Stimulated activated CD4-positive, alpha-beta T cell treated with anti-CD3 and anti-CD28 coated beads, Interleukin-4, amount 100 ng/mL, for 1 hour (primary cell): ENCODE data around the gene YPEL1.
"Not testable (repeated sequence)": the region's sequence is repeated elsewhere in the genome, so short reads cannot be mapped to it uniquely, and the experiment has no call there.

Experiments
- DNase-seq: peaks from one replicate; pipeline ENCODE4 v3.0.0-alpha.2; 2020

YPEL1 gene

DNA sequence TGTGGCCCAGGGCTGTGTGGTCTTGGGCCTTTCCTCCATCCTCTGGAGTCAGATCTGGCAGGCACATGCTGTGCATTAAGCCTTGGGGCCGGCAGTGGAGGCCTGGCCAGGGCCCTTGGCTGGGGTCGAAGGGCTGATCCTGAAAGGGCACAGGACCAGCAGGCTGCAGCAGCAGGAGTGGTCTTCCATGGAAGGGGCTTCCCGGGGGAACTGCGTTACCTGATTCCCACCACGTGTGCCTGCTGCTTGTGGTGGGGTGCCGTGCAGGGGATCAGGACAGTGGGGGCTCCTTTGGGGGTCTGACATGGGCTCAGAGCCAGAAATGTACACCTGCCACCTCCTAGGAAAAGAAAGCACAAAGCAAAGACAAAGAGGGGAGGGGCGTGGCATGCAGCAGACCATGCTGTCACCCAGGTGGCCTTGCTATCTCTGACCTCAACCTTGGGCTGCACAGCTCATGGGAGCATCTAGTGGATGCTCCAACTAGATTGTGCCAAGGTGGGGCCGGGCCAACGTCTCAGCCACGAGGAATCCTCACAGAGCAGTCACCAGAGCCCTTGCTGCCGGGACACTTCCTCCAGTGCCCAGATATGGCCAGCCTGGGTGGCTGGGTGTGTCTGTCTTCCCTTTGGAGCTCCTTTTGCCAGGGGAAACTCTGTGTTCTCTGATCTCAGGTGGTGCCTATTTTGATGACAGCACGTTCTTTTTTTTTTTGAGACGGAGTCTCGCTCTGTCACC, 17.9 kb upstream of the YPEL1 start:
- no peak for DNase-seq

DNA sequence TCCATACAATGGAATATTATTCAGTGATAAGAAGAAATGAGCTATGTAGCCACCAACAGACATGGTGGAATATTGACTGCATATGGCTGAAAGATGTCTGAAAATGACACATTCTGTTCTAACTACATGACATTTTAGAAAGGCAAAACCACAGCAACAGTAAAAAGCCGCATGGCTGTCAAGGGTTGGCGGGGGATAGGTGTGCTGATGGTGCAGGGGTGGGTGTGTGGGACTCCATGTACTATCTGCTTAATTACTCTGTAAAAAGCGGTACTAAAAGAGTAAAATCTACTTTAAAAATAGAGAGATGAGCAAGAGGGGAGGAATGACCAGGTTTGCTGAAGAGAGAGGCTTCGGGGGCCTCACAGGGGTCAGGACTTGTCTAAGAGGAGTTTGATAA, 16.7 kb upstream of the YPEL1 start:
- DNase-seq = no peak

DNA sequence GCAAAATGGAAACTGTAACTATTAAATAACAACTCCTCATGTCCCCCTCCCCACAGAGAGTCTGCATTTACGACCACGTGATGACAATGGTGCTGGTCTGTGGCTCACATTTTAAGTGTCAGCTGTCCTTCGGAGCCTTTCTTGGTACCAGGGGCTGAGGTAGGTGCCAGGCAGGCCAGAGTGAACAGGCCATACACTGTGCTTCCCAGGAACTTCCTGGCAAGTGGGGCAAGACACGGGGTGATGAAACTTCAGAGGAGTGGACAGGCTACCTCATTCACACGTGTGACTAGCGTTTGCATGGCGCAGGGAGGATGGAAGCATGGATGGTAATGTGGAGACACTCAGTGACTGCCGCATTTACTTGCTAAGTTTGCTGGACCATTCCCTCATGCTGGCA, 10.4 kb upstream of the YPEL1 start:
- no peak for DNase-seq

DNA sequence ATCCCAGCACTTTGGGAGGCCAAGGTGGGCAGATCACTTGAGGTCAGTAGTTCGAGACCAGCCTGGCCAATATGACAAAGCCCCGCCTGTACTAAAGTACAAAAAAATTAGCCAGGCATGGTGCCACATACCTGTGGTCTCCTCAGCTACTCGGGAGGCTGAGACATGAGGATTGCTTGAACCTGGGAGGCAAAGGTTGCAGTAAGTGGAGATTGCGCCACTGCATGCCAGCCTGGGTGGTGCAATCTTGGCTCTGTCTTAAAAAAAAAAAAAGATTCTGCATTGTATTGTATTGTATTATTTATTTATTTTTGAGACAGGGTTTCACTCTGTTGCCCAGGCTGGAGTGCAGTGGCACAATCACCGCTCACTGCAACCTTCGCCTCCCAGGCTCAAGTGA, 9.3 kb upstream of the YPEL1 start:
- DNase-seq = not testable (repeated sequence)

DNA sequence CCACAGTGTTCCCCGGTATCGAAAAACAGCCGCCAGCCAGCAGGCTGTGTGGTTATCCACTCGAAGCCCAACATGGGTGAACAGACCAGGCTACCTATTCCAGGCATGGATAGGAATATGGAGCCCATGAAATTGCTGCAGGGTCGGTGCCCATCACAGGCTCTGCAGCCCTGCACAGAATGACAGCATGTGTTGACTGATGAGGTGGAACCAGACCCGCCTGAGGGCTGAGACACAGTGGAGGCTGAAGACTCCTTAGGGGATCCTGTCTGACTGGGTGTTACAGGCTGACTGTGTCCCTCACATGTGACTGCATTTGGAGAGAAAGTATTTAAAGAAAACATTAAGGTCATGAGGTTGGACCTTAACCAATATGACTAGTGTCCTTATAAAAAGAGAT, 6.2 kb upstream of the YPEL1 start:
- no peak for DNase-seq

DNA sequence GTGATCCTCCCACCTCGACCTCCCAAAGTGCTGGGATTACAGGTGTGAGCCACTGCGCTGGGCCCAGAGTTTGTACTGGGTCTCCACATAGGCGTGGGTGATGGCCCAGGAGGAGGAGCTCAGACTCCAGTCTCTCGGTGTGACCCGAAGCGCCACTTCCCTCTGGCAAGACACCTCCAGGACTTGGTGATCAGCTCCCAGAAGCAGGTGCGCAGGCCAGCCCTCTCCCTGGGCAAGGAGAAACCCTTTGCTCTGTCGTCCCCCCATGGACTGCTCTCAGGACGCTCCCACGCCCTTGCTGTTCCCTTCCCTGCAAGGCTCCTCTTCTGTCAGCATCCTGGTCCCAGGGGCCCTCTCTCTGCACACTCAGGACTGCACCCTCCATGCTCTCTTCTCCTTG, 5.5 kb upstream of the YPEL1 start:
- no peak for DNase-seq

- DNase-seq = no peak
These were observed 4.3 kb upstream of the YPEL1 start for GRCh38 chr22:21739828-21740377.

GRCh38 chr22:21738966-21739365, 3.4 kb upstream of the YPEL1 start:
- DNase-seq = no peak

GRCh38 chr22:21738081-21738480, 2.5 kb upstream of the YPEL1 start:
- DNase-seq = no peak

DNA sequence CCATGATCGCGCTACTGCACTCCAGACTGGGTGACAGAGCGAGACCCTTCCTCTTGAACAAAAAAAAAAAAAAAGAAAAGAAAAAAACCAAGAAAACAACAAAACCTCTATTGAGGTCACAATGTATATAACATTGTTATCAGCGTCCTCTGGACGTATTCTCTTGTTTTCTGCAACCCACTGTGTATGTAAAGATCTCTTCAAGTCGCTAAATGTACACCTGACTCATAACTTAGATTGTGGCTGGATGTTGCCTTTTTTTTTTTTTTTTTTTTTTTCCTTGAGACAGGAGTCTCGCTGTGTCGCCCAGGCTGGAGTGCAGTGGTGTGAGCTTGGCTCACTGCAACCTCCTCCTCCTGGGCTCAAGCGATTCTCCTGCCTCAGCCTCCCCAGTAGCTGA, 1.4 kb upstream of the YPEL1 start:
- no peak for DNase-seq

- DNase-seq = no peak
These were observed 569 bp upstream of the YPEL1 start for GRCh38 chr22:21736084-21736642.

DNA sequence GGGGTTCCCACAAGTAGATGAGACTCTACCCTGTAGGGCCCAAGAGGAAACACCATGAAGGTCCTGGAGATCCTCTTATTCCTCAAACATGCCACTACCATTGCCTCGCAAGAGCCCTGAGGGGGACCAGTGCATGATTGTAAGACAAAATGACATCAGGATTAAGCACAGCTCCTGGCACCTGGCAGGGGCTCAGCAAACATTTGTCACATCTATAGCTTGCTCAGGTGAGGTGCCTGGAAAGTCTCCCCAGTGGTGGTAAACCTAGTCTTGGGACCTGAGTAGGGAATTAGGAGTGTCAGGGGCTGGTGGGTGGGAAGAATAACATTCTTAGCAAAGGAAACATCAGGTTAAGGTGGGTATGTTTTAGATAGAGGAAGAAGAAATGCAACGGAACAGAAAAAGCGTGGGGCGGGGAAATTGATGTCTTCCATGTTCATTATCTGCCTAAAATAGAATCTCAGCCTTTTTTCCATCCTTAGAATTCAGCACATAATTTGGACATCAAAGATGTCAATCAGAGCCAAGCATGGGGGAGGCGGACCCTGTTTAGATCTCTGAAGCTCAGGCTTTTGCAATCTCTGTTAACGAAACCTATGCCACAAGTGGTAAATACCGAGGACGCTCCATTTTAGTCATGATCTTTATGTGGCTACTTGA, 924 bp downstream of the YPEL1 start:
- DNase-seq = no peak

GRCh38 chr22:21731503-21731902, 4.1 kb downstream of the YPEL1 start:
- no peak for DNase-seq

GRCh38 chr22:21730535-21731308, 4.9 kb downstream of the YPEL1 start:
- no peak for DNase-seq

GRCh38 chr22:21729184-21729583, 6.4 kb downstream of the YPEL1 start:
- not testable (repeated sequence) for DNase-seq

DNA sequence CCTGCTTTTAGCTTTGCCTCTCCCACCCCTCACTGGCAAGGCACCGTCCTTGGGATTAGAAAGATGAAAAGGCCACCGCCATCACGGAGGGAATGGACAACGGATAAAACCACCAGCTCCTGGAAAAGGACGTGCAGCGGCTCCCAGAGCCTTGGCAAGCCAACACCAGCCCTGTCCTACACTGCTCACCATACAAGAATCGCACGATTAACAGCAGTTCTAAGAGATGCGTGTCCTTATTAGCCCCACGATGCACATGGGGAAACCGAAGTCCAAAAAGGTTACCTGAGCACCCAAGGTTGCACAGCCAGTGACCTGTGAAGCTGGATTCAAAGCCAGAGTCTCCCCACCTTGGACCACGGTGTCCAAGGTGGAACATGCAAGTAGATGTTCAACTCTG, 7.3 kb downstream of the YPEL1 start:
- no peak for DNase-seq

DNA sequence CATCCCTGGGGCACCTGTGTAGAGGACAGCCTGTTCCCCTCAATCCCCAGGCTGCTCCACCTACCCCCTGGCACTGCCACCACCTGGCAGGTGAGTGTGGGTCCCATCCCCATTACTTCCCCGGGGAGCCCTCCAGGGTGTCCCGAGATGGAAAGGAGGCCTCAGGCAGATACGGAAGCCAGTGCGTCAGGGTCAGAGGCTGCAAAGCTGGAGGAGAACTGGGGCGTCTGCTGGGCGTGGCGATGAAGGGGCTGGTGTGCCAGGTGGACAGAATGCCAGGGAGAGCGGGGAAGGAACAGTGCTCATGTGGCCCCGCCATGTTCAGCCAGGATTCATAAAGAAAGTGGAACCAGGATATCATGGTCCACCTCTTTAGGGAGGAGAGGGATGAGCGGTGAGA, 7.8 kb downstream of the YPEL1 start:
- no peak for DNase-seq

GRCh38 chr22:21727159-21727558, 8.4 kb downstream of the YPEL1 start:
- DNase-seq = no peak

DNA sequence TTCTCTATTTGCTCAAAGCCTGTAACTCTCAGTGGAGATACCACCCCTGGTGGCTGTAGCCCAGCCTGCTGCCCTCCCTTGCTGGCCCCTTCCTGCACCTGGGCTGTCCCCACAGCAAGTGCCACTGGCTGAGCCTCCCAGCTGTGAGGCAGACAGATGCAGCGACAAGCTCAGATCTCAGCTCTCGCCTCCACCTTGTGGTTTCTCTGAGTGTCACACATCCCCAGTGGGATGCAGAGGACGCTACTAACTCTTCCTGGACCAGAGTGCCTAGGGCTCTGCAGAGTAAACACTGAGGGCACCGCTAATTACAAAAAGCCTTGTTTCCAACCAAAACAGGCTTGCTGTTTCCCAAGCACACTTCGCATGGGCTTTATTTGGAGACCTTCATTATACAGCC, 8.9 kb downstream of the YPEL1 start:
- no peak for DNase-seq

- DNase-seq = no peak
These were observed 9.5 kb downstream of the YPEL1 start for GRCh38 chr22:21725956-21726649.

DNA sequence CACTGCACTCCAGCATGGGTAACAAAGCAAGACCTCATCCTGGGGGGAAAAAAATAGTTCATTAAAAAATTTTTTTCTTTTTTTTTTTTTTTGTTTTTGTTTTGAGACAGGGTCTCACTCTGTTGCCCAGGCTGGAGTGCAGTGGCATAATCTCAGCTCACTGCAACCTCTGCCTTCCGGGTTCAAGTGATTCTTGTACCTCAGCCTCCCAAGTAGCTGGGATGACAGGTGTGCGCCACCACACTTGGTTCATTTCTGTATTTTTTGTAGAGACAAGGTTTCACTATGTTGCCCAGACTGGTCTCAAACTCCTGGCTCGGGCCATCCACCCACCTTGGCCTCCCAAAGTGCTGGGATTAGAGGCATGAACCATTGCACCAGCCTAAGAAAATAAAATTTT, 11.1 kb downstream of the YPEL1 start:
- DNase-seq = not testable (repeated sequence)

DNA sequence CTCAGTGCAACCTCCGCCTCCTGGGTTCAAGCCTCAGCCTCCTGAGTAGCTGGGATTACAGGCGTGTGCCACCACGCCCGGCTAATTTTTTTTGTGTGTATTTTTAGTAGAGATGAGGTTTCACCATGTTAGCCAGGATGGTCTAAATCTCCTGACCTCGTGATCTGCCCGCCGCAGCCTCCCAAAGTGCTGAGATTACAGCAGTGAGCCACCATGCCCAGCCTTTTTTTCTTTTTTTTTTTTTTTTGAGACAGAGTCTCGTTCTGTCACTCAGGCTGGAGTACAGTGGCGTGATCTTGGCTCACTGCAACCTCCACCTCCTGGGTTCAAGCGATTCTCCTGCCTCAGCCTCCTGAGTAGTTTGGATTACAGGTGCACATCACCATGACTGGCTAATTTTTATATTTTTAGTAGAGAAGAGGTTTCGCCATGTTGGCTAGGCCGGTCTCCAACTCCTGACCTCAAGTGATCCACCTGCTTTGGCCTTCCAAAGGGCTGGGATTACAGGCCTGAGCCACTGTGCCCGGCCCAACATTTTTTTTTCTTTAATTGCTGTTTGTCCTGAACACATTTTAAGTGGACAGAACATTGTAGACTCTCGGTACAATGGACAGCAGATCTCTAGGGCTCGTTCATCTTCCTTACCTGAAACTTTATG, 14.3 kb downstream of the YPEL1 start:
- not testable (repeated sequence) for DNase-seq
